GM23338 (cell line): ENCODE results near the gene COL15A1.

ENCODE experiments used
- ETS1 ChIP-seq: IDR thresholded peaks from 2 replicates; pipeline ENCODE4 v1.6.1; 2016; ENCODE audit warnings: antibody characterized with exemption
- EZH2 ChIP-seq: fragments of 200-600 bp; sonication (generic); IDR thresholded peaks from one replicate; pipeline ENCODE4 v1.8.0; 2017; ENCODE audit warnings: antibody characterized with exemption, mild to moderate bottlenecking, low read depth; ENCODE audit not compliant: unreplicated experiment
- EZH2phosphoT487 ChIP-seq: fragments of 200-600 bp; sonication (generic); IDR thresholded peaks from one replicate; pipeline ENCODE4 v1.8.1; 2018; ENCODE audit warnings: antibody characterized with exemption; ENCODE audit not compliant: unreplicated experiment
- JUNB ChIP-seq: IDR thresholded peaks from one replicate; pipeline ENCODE4 v1.6.1; 2016; ENCODE audit warnings: antibody characterized with exemption; ENCODE audit not compliant: unreplicated experiment
- POLR2AphosphoS5 ChIP-seq: IDR thresholded peaks from 2 replicates; pipeline ENCODE4 v1.6.1; 2016; ENCODE audit warnings: antibody characterized with exemption, low read depth
- STAT1 ChIP-seq: IDR thresholded peaks from one replicate; pipeline ENCODE4 v1.6.1; 2016; ENCODE audit warnings: antibody characterized with exemption; ENCODE audit not compliant: unreplicated experiment
- ZNF331 ChIP-seq: fragments of 250-450 bp; sonication (Bioruptor Pico); IDR thresholded peaks from 2 replicates; pipeline ENCODE4 v1.5.0; 2020; ENCODE audit warnings: low read depth, mild to moderate bottlenecking, moderate library complexity
- TF ChIP-seq, protein P1 (sequence below), 2 experiments: fragments of 200-600 bp in 1 of 2; sonication (generic) in 1 of 2; conservative IDR thresholded peaks; 2 replicates each; pipeline versions ENCODE4 v1.5.1 to v1.6.1; 2016 to 2017; ENCODE audit warnings: antibody characterized with exemption in 2 of 2, low read depth in 2 of 2, mild to moderate bottlenecking in 2 of 2, moderate library complexity in 1 of 2

DNA sequence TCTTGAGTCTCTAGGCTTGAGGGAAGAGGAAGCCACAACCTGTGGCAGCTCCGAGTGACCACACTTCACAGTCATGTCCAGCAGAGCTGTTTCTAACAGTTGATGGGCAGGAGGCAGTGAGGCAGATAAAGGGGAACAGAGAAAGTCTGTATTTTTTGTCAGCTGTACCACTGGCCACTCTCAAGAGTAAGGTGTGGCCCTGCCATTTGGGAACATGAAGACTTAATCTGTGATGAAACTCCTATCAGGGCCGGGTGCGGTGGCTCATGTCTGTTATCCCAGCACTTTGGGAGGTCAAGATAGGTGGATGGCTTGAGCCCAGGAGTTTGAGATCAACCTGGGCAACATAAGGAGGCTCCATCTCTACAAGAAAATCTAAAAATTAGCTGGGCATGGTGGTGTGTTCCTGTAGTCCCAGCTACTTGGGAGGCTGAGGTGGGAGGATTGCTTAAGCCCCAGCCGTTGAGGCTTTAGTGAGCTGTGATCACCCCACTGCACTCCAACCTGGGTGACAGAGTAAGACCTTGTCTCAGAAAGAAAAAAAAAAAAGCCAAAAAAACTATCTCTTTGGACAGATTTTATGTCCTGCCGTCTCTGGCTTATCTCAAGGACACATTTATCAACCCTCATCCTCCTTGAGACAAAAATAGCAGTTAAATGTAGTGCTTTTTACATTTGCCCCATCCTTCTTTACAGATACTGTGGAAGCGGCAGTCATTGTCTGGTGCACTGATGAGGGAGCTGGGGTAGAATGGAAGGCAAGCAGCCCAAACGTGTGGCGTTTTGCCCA lies 11.9 kb upstream of the COL15A1 start:
- no peak for TF ChIP-seq JUNB
- no peak for TF ChIP-seq EZH2
- TF ChIP-seq, protein P1, sequence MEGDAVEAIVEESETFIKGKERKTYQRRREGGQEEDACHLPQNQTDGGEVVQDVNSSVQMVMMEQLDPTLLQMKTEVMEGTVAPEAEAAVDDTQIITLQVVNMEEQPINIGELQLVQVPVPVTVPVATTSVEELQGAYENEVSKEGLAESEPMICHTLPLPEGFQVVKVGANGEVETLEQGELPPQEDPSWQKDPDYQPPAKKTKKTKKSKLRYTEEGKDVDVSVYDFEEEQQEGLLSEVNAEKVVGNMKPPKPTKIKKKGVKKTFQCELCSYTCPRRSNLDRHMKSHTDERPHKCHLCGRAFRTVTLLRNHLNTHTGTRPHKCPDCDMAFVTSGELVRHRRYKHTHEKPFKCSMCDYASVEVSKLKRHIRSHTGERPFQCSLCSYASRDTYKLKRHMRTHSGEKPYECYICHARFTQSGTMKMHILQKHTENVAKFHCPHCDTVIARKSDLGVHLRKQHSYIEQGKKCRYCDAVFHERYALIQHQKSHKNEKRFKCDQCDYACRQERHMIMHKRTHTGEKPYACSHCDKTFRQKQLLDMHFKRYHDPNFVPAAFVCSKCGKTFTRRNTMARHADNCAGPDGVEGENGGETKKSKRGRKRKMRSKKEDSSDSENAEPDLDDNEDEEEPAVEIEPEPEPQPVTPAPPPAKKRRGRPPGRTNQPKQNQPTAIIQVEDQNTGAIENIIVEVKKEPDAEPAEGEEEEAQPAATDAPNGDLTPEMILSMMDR (conservative IDR thresholded peaks at IDR 0.05; ENCODE audit: low read depth in 2 of 2): no peak
- TF ChIP-seq POLR2AphosphoS5: no peak
- no peak for TF ChIP-seq ETS1
- no peak for TF ChIP-seq ZNF331 (CRISPR knock-in tag)
- TF ChIP-seq STAT1: no peak
- no peak for TF ChIP-seq EZH2phosphoT487
